ENCODE data around the gene UBE2L3. TPM values are rescaled to one million over a fixed set of nuclear protein-coding genes. Genes with fewer than 3 reads are reported as not detected.

The UBE2L3 gene
- total RNA-seq, 2 experiments from 2014 or later: 65.3 to 69.6 TPM

GRCh38 chr22:21669026-21669425 is 101.5 kb downstream of the UBE2L3 start:
- Mint-ChIP-seq H3K27me3 (ENCODE audit: low read depth) (no peaks in the 10 kb centered on the region), H3K27ac (no peak overlapping the region), H3K4me1 (ENCODE audit: low read depth) (peaks cover 28% of the 10 kb centered on the region), H3K4me3 (no peak overlapping the region), H3K36me3 (ENCODE audit: low read depth) (peaks cover 37% of the 10 kb centered on the region), H3K9me3 (ENCODE audit: insufficient read depth) (no peaks in the 10 kb centered on the region)
- DNase-seq (no peak), ATAC-seq (no peak)
- ChIA-PET POLR2A (no interaction called here), CTCF (interaction anchor here (1.8 kb wide), 1 partner anchor 22 kb away, joined by 7 read pairs; no protein-coding TSS in a partner anchor)

DNA sequence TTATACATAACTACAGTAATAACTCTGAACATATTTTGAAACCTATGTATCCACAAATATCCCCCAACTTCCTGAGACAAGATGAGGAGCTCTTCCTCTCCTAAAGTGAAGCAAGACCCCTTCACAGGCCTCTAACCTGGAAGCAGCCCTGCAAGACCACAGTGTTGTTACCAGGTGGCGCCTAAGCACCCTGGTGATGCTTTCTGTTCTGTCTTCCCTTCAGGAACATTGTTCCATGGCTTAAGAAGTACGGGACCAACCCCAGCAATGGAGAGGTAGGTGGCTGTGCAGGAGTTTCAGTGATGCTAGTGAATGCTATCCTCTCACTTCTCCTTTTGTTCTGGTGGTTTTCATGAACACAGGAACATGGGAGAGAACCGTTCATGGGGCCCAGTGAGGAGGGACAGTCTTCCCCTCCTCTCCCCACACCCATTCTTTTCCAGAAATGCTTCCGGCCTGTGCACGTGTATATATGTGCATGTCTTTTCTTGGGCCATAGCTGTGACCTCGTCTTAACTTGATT is 104.7 kb downstream of the UBE2L3 start:
- ATAC-seq: no peak
- CTCF ChIA-PET: no interaction called here
- H3K4me3 Mint-ChIP-seq: no peak overlapping the region
- DNase-seq: no peak
- POLR2A ChIA-PET: no interaction called here
- peaks cover 58% of the 10 kb centered on the region for H3K36me3 Mint-ChIP-seq (ENCODE audit: low read depth)
- no peaks in the 10 kb centered on the region for H3K9me3 Mint-ChIP-seq (ENCODE audit: insufficient read depth)
- H3K27ac Mint-ChIP-seq: peak overlapping the region; percentile 11
- H3K4me1 Mint-ChIP-seq (ENCODE audit: low read depth): peaks cover 13% of the 10 kb centered on the region
- H3K27me3 Mint-ChIP-seq (ENCODE audit: low read depth): no peaks in the 10 kb centered on the region

Small RNA genes lying within 50 kb of the gene (microRNA-seq; reads per million reads assigned to microRNA genes)
- gene MIR130B (5,712 reads per million, percentile 93 among the genes with 10 or more reads in this experiment), gene MIR301B (10.3 reads per million, percentile 25 among the genes with 10 or more reads in this experiment)

Other genes with a start within 250 kb of the UBE2L3 start
- under 1 TPM; 0.18 to 0.68 TPM for gene RIMBP3B, start 184.0 kb upstream of the UBE2L3 start, total RNA-seq
- 1 to 10 TPM; 4.1 to 4.8 TPM for gene HIC2, start 150.3 kb upstream of the UBE2L3 start, total RNA-seq
- 1 to 10 TPM; 1.1 to 2.4 TPM for gene TMEM191C, start 100.3 kb upstream of the UBE2L3 start, total RNA-seq
- under 1 TPM; 0.08 to 0.34 TPM for gene RIMBP3C, start 16.3 kb upstream of the UBE2L3 start, total RNA-seq
- 10 to 100 TPM; 46.7 to 47.1 TPM for gene YDJC, start 62.3 kb downstream of the UBE2L3 start, total RNA-seq
- gene CCDC116, start 65.0 kb downstream of the UBE2L3 start, total RNA-seq: 1 to 10 TPM in 1 of 2 experiments, under 1 TPM in 1; 0.66 to 1.6 TPM
- gene SDF2L1, start 74.6 kb downstream of the UBE2L3 start, total RNA-seq: 10 to 100 TPM; 85.9 to 86.4 TPM
- 10 to 100 TPM; 66.0 to 72.1 TPM for gene PPIL2, start 98.3 kb downstream of the UBE2L3 start, total RNA-seq
- gene YPEL1, start 168.1 kb downstream of the UBE2L3 start, total RNA-seq: 1 to 10 TPM; 6.3 to 8.8 TPM

Data from activated CD8-positive, alpha-beta T cell treated with anti-CD3 and anti-CD28 coated beads, Interleukin-2, amount 10 ng/mL, durations not matched to agents 7 days and 5 days (primary cell).